ENCODE measurements around the gene B4GALT5.
"Not testable (repeated sequence)": the region's sequence is repeated elsewhere in the genome, so short reads cannot be mapped to it uniquely, and the experiment has no call there.

Gene B4GALT5

GRCh38 chr20:49725694-49726093 is 12.0 kb upstream of the B4GALT5 start:
- in situ Hi-C loops (cut with HindIII; ENCODE audit: low pct_unique_long_range_greater_than_20kb, low sequenced_read_pairs) = no loop called here
- TF ChIP-seq JUND (IDR thresholded peaks at IDR 0.05; ENCODE audit: low read depth) = no peak
- no peak for DNase-seq (ENCODE audit: low read depth in 1 of 2, low spot score in 1 of 2)

DNA sequence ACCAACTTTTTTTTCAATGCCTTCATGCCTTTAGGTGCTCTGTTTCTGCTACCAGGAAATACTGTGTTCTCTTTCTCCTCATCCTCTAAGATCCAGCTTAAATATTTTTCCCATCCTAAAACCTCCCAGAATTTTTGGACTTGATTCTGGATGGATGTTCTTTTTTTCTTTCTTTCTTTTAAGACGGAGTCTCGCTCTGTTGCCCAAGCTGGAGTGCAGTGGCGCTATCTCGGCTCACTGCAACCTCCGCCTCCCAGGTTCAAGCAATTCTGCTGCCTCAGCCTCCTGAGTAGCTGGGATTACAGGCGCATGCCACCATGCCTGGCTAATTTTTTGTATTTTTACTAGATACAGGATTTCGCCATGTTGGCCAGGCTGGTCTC is 11.5 kb upstream of the B4GALT5 start:
- in situ Hi-C loops (cut with HindIII; ENCODE audit: low pct_unique_long_range_greater_than_20kb, low sequenced_read_pairs); DNase-seq (ENCODE audit: low read depth in 1 of 2, low spot score in 1 of 2): not testable (repeated sequence)

DNA sequence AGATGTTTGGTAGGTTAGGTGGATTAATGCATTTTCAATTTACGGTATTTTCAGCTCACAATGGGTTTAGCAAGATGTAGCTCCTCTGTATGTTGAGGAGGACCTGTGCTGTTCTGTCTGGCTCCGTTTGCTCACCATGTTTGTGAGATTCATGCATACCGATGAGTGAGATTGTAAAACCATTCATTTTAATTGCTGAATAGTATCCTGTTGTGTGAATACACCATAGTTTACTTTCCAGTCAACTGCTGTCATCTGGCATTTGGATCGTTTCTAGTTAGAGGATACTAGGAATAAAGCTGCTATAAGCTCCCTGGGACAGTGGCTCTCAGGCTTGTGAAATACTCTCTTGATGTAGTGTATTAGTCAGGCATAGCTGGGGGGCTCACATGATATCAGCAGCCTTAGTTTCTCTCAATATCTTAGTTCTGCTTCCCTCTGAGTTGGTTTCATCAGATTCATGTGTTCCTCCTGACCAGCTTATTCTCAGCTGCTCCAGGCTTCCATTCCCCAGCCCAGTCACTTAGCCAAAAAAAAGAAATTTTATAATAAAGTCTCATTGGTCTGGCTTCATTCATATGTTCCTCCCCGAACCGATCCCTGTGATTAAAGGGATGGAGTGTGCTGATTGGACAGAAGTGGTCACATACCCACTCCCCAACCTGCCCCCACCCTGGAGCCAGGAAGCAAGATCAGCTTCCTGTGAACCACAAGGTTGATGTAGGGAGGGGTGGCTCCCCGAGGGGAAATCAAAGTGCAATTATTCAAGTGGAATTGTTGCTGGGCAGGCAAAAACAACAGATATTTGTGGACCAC is 10.9 kb upstream of the B4GALT5 start:
- TF ChIP-seq JUND (IDR thresholded peaks at IDR 0.05; ENCODE audit: low read depth) = no peak
- in situ Hi-C loops (cut with HindIII; ENCODE audit: low pct_unique_long_range_greater_than_20kb, low sequenced_read_pairs) = no loop called here
- no peak for DNase-seq (ENCODE audit: low read depth in 1 of 2, low spot score in 1 of 2)

GRCh38 chr20:49723758-49724157 is 10.1 kb upstream of the B4GALT5 start:
- DNase-seq (ENCODE audit: low read depth in 1 of 2, low spot score in 1 of 2); in situ Hi-C loops (cut with HindIII; ENCODE audit: low pct_unique_long_range_greater_than_20kb, low sequenced_read_pairs): not testable (repeated sequence)

DNA sequence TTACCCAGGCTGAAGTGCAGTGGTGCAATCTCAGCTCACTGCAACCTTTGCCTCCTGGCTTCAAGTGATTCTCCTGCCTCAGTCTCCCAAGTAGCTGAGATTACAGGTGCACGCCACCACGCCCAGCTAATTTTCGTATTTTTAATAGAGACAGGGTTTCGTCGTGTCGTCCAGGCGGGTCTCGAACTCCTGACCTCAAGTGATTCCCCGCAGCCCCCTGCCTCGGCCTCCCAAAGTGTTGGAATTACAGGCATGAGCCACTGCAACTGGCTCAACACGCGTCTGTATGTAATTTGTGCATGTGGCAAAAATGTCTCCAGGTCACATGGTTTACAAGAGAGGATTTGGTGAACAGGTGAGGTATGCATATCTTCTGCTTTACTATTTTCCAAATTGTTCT is 7.6 kb upstream of the B4GALT5 start:
- DNase-seq (ENCODE audit: low read depth in 1 of 2, low spot score in 1 of 2); in situ Hi-C loops (cut with HindIII; ENCODE audit: low pct_unique_long_range_greater_than_20kb, low sequenced_read_pairs): not testable (repeated sequence)

DNA sequence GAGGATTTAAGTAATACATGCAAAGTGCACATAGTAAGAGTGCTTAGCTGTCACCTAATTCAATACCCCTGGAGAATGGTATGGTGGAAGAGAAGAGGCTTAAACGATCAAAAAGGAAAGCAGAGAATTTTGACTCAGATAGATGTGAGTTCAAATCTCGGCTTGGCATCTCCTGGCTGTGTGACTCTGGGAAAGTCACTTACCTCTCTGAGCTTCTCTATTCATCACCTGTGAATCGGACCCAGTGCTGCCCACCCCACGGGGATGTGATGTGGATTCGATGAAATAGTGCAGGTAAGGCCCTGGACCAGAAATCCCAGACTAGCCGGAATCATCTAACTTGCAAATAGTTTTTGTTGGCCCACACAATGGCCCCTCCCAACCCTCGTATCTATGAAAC is 1.8 kb upstream of the B4GALT5 start:
- no peak for DNase-seq (ENCODE audit: low read depth in 1 of 2, low spot score in 1 of 2)
- no peak for TF ChIP-seq JUND (IDR thresholded peaks at IDR 0.05; ENCODE audit: low read depth)
- in situ Hi-C loops (cut with HindIII; ENCODE audit: low pct_unique_long_range_greater_than_20kb, low sequenced_read_pairs) = no loop called here

- in situ Hi-C loops (cut with HindIII; ENCODE audit: low pct_unique_long_range_greater_than_20kb, low sequenced_read_pairs) = no loop called here
- TF ChIP-seq JUND (IDR thresholded peaks at IDR 0.05; ENCODE audit: low read depth) = no peak
- no peak for DNase-seq (ENCODE audit: low read depth in 1 of 2, low spot score in 1 of 2)
Observed at GRCh38 chr20:49712996-49713752, 504 bp downstream of the B4GALT5 start.

GRCh38 chr20:49712646-49712995 is 1.1 kb downstream of the B4GALT5 start:
- no peak for TF ChIP-seq JUND (IDR thresholded peaks at IDR 0.05; ENCODE audit: low read depth)
- no peak for DNase-seq (ENCODE audit: low read depth in 1 of 2, low spot score in 1 of 2)
- in situ Hi-C loops (cut with HindIII; ENCODE audit: low pct_unique_long_range_greater_than_20kb, low sequenced_read_pairs) = no loop called here

- in situ Hi-C loops (cut with HindIII; ENCODE audit: low pct_unique_long_range_greater_than_20kb, low sequenced_read_pairs) = no loop called here
- DNase-seq (ENCODE audit: low read depth in 1 of 2, low spot score in 1 of 2) = no peak
- TF ChIP-seq JUND (IDR thresholded peaks at IDR 0.05; ENCODE audit: low read depth) = no peak
Observed at GRCh38 chr20:49712118-49712517, 1.6 kb downstream of the B4GALT5 start.

GRCh38 chr20:49711667-49711987 is 2.1 kb downstream of the B4GALT5 start:
- DNase-seq (ENCODE audit: low read depth in 1 of 2, low spot score in 1 of 2) = no peak
- no peak for TF ChIP-seq JUND (IDR thresholded peaks at IDR 0.05; ENCODE audit: low read depth)
- in situ Hi-C loops (cut with HindIII; ENCODE audit: low pct_unique_long_range_greater_than_20kb, low sequenced_read_pairs) = no loop called here

- in situ Hi-C loops (cut with HindIII; ENCODE audit: low pct_unique_long_range_greater_than_20kb, low sequenced_read_pairs) = no loop called here
- DNase-seq (ENCODE audit: low read depth in 1 of 2, low spot score in 1 of 2) = no peak
- no peak for TF ChIP-seq JUND (IDR thresholded peaks at IDR 0.05; ENCODE audit: low read depth)
Observed at GRCh38 chr20:49710971-49711666, 2.6 kb downstream of the B4GALT5 start.

DNA sequence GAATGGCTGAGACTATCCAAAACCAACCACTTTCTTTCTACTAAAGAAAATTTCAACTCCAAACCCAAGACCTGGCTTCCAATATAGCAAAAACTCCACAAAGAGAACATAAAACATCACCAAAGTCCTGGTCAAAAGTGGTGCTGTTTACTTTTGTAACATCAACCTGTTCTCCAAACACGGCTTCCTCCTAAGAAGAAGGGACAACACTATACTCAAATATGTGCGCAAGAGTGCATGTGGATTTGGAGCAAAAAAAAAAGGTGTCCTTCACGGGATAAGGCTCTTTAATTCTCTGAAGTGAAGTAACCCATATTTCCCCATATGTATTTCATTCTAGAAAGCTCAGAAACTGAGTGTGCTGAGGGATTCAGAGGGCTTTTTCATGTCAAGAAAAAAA is 6.6 kb downstream of the B4GALT5 start:
- DNase-seq (ENCODE audit: low read depth in 1 of 2, low spot score in 1 of 2) = no peak
- TF ChIP-seq JUND (IDR thresholded peaks at IDR 0.05; ENCODE audit: low read depth) = no peak

DNA sequence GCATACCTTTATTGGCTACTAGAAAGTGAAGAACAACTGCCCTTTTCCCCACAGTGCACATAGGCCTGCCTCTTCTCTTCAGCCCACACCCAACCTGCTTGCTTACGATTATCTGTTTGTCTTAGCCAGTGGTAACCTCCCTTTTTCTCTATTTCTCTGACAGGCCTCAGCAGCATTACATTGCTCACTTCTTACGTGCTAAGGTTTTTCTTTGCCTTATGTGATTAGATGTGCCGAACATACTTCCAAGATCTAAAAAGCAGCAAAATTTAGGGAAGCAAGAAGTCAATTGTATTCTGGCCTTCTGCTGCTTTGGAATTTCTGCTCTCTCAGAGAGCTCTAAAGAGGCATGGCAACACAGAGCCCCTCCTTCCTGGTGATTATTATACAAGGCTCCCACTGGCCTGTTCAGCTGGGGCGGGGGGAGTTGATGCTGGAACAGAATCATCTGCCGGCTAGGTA is 7.0 kb downstream of the B4GALT5 start:
- no peak for TF ChIP-seq JUND (IDR thresholded peaks at IDR 0.05; ENCODE audit: low read depth)
- in situ Hi-C loops (cut with HindIII; ENCODE audit: low pct_unique_long_range_greater_than_20kb, low sequenced_read_pairs) = no loop called here
- DNase-seq (ENCODE audit: low read depth in 1 of 2, low spot score in 1 of 2) = no peak

More for the DNA sequence above, 6.6 kb downstream of the B4GALT5 start:
- in situ Hi-C loops (cut with HindIII; ENCODE audit: low pct_unique_long_range_greater_than_20kb, low sequenced_read_pairs) = no loop called here

GRCh38 chr20:49705893-49706292 is 7.8 kb downstream of the B4GALT5 start:
- DNase-seq (ENCODE audit: low read depth in 1 of 2, low spot score in 1 of 2); in situ Hi-C loops (cut with HindIII; ENCODE audit: low pct_unique_long_range_greater_than_20kb, low sequenced_read_pairs): not testable (repeated sequence)

Data from T47D (cell line).